Karpas-422 (cell line): ENCODE results near the gene SLCO4A1. TPM values are rescaled to one million over a fixed set of nuclear protein-coding genes. Genes with fewer than 3 reads are reported as not detected.

ENCODE experiments used
- DNase-seq: peaks from one replicate; pipeline ENCODE4 v3.0.0-alpha.2; 2015
- H2AFZ ChIP-seq: fragments of 200-600 bp; sonication (generic); 2 replicates; pipeline ENCODE4 v1.6.1; 2014; ENCODE audit warnings: antibody characterized with exemption, low read length, mixed read lengths
- H3K27ac ChIP-seq: fragments of 200-600 bp; sonication (generic); 2 replicates; pipeline ENCODE4 v1.5.1; 2014; ENCODE audit warnings: mild to moderate bottlenecking, low read length, moderate library complexity
- H3K27me3 ChIP-seq: fragments of 200-600 bp; sonication (generic); 2 replicates; pipeline ENCODE4 v1.6.1; 2014; ENCODE audit warnings: low read length, mixed read lengths
- H3K36me3 ChIP-seq: fragments of 200-600 bp; sonication (generic); 2 replicates; pipeline ENCODE4 v1.6.1; 2014; ENCODE audit warnings: low read length, mixed read lengths; ENCODE audit not compliant: insufficient read depth
- H3K4me1 ChIP-seq: fragments of 200-600 bp; sonication (generic); 2 replicates; pipeline ENCODE4 v1.6.1; 2014; ENCODE audit warnings: mild to moderate bottlenecking, low read length, mixed read lengths
- H3K4me2 ChIP-seq: fragments of 200-600 bp; sonication (generic); 2 replicates; pipeline ENCODE4 v1.6.1; 2014; ENCODE audit warnings: low read length, low read depth, mild to moderate bottlenecking; ENCODE audit not compliant: poor library complexity, severe bottlenecking
- H3K4me3 ChIP-seq: fragments of 200-600 bp; sonication (generic); 2 replicates; pipeline ENCODE4 v1.5.1; 2014; ENCODE audit warnings: mild to moderate bottlenecking, antibody characterized with exemption, low read length, mixed read lengths
- H3K79me2 ChIP-seq: fragments of 200-600 bp; sonication (generic); 2 replicates; pipeline ENCODE4 v1.6.1; 2014; ENCODE audit warnings: mild to moderate bottlenecking, low read length, mixed read lengths
- H3K9ac ChIP-seq: fragments of 200-600 bp; sonication (generic); 2 replicates; pipeline ENCODE4 v1.6.0; 2014; ENCODE audit warnings: low read length
- H3K9me2 ChIP-seq: fragments of 200-600 bp; sonication (generic), shearing (Covaris generic); replicated peaks from 2 replicates; pipeline ENCODE4 v1.6.0; 2014; ENCODE audit warnings: mild to moderate bottlenecking, low read length, moderate library complexity; ENCODE audit not compliant: insufficient read depth
- H3K9me3 ChIP-seq: fragments of 300-700, 200-600 bp; sonication (generic); 2 replicates; pipeline ENCODE4 v1.6.1; 2014; ENCODE audit warnings: low read length, mixed read lengths
- H4K20me1 ChIP-seq: fragments of 200-600 bp; sonication (generic); 2 replicates; pipeline ENCODE4 v1.6.1; 2014; ENCODE audit warnings: mild to moderate bottlenecking, antibody characterized with exemption, low read length, low read depth; ENCODE audit not compliant: insufficient read depth
- total RNA-seq: library from RNA; depleted of rRNA; stranded (reverse); fragments of >200 nt; shearing (Covaris generic); gene quantifications from 2 replicates; pipeline ENCODE4 v1.2.3, GENCODE V29; 2014; ENCODE audit warnings: low replicate concordance

Gene SLCO4A1
- total RNA-seq, 1 experiment from 2014 or later = not detected

GRCh38 chr20:62659488-62660239 is 17.4 kb downstream of the SLCO4A1 start:
- Histone ChIP-seq H4K20me1 (no peaks in the 10 kb centered on the region), H3K79me2 (no peaks in the 10 kb centered on the region), H3K4me3 (no peak overlapping the region), H3K4me2 (no peak overlapping the region), H3K27me3 (no peaks in the 10 kb centered on the region), H3K4me1 (no peaks in the 10 kb centered on the region), H3K9me2 (no peaks in the 10 kb centered on the region), H3K36me3 (no peaks in the 10 kb centered on the region), H3K9me3 (no peaks in the 10 kb centered on the region), H2AFZ (no peak overlapping the region), H3K27ac (no peak overlapping the region), H3K9ac (no peak overlapping the region)
- no peak for DNase-seq

- Histone ChIP-seq H3K9me3 (no peaks in the 10 kb centered on the region), H3K4me1 (no peaks in the 10 kb centered on the region), H3K79me2 (no peaks in the 10 kb centered on the region), H3K4me3 (no peak overlapping the region), H4K20me1 (no peaks in the 10 kb centered on the region), H3K27me3 (no peaks in the 10 kb centered on the region), H3K36me3 (no peaks in the 10 kb centered on the region), H3K27ac (no peak overlapping the region), H3K9me2 (no peaks in the 10 kb centered on the region), H3K9ac (no peak overlapping the region), H2AFZ (no peak overlapping the region), H3K4me2 (no peak overlapping the region)
- no peak for DNase-seq
These were observed 17.9 kb downstream of the SLCO4A1 start for GRCh38 chr20:62660240-62660615.

DNA sequence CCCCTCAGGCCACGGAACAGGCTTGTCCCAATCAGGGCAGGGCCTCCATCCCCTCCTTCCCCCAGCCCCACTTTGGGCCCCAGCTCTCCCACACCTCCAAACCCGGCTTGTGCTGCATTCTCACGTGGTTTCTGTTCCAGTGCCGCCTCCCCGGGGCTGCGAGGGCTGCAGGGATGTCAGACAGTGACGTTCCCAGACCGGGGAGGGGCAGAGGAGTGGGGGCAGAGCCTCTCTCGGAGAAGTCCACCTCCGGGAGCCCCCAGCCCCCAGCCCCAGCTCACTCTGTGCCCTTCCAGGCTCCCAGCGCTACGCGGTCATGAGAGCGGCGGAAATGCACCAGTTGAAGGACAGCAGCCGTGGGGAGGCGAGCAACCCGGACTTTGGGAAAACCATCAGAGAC is 18.5 kb downstream of the SLCO4A1 start:
- Histone ChIP-seq H3K79me2 (no peaks in the 10 kb centered on the region), H3K9ac (no peak overlapping the region), H3K9me3 (no peaks in the 10 kb centered on the region), H3K4me1 (no peaks in the 10 kb centered on the region), H3K36me3 (no peaks in the 10 kb centered on the region), H3K4me2 (no peak overlapping the region), H2AFZ (no peak overlapping the region), H3K4me3 (no peak overlapping the region), H4K20me1 (no peaks in the 10 kb centered on the region), H3K27me3 (no peaks in the 10 kb centered on the region), H3K27ac (no peak overlapping the region), H3K9me2 (no peaks in the 10 kb centered on the region)
- no peak for DNase-seq

- no peak overlapping the region for H3K4me2 ChIP-seq
- no peak for DNase-seq
- no peak overlapping the region for H3K4me3 ChIP-seq
- H2AFZ ChIP-seq = no peak overlapping the region
- H3K36me3 ChIP-seq = no peaks in the 10 kb centered on the region
- H3K27me3 ChIP-seq = no peaks in the 10 kb centered on the region
- no peak overlapping the region for H3K9ac ChIP-seq
- H3K9me3 ChIP-seq = no peaks in the 10 kb centered on the region
- H3K9me2 ChIP-seq = no peaks in the 10 kb centered on the region
- H4K20me1 ChIP-seq = no peaks in the 10 kb centered on the region
- H3K79me2 ChIP-seq = no peaks in the 10 kb centered on the region
- H3K27ac ChIP-seq = no peak overlapping the region
- no peaks in the 10 kb centered on the region for H3K4me1 ChIP-seq
These were observed 19.3 kb downstream of the SLCO4A1 start for GRCh38 chr20:62661647-62662046.

GRCh38 chr20:62662422-62662821 is 20.1 kb downstream of the SLCO4A1 start:
- Histone ChIP-seq H3K4me2 (no peak overlapping the region), H3K9ac (no peak overlapping the region), H3K4me1 (no peaks in the 10 kb centered on the region), H4K20me1 (no peaks in the 10 kb centered on the region), H3K27me3 (no peaks in the 10 kb centered on the region), H3K27ac (no peak overlapping the region), H2AFZ (no peak overlapping the region), H3K36me3 (no peaks in the 10 kb centered on the region), H3K79me2 (no peaks in the 10 kb centered on the region), H3K9me2 (no peaks in the 10 kb centered on the region), H3K9me3 (no peaks in the 10 kb centered on the region), H3K4me3 (no peak overlapping the region)
- DNase-seq = no peak

DNA sequence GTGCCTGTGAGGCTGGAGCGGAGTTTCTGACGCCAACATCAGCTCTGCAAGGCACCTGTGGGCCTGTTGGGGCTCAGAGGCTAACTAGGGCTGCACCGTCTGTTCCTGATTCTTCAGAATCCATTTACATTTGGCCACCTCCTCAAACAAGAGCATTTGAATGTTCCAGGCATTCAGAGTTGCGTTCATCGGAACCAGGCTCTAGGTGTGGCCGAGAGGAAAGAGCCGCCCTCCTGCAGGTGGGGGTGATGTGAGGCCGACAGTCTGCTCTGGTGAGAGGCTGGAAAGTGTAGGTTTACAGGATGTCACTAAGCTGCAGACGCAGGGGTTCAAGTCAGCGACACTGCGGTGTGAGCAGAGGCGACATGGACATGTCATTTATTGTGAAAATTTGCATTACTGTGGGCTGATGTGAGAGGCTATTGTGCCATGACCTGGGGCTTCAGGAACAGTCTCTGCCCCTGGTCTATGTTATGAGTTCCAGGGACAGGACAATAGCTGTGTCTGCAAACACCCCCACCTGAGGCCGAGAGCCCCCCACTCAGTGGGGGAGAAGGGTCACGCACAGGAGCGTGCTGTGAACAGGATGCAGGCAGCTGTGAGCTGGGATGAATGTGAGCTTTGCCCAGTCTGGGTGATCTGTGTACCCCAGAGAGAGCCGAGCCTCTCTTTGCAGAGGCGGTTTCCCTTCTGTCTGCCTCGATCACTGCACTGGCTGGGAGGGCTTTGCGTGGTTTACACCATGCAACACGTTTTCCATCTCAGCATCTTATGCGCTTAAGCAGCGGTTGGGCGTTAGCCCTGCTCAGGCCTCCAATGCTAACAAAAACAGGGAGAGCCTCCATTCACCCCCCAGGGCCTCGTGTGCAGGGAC is 21.1 kb downstream of the SLCO4A1 start:
- no peak overlapping the region for H3K27ac ChIP-seq
- H3K27me3 ChIP-seq = no peaks in the 10 kb centered on the region
- H3K9ac ChIP-seq = no peak overlapping the region
- no peaks in the 10 kb centered on the region for H4K20me1 ChIP-seq
- H3K9me3 ChIP-seq = no peaks in the 10 kb centered on the region
- no peaks in the 10 kb centered on the region for H3K36me3 ChIP-seq
- no peak overlapping the region for H3K4me3 ChIP-seq
- H2AFZ ChIP-seq = no peak overlapping the region
- no peaks in the 10 kb centered on the region for H3K9me2 ChIP-seq
- H3K79me2 ChIP-seq = no peaks in the 10 kb centered on the region
- no peaks in the 10 kb centered on the region for H3K4me1 ChIP-seq
- DNase-seq = no peak
- no peak overlapping the region for H3K4me2 ChIP-seq

- Histone ChIP-seq H3K9me3 (no peaks in the 10 kb centered on the region), H3K27ac (no peak overlapping the region), H3K9me2 (no peaks in the 10 kb centered on the region), H2AFZ (no peak overlapping the region), H3K79me2 (no peaks in the 10 kb centered on the region), H4K20me1 (no peaks in the 10 kb centered on the region), H3K4me1 (no peaks in the 10 kb centered on the region), H3K36me3 (no peaks in the 10 kb centered on the region), H3K9ac (no peak overlapping the region), H3K4me2 (no peak overlapping the region), H3K4me3 (no peak overlapping the region), H3K27me3 (no peaks in the 10 kb centered on the region)
- DNase-seq = no peak
These were observed 22.0 kb downstream of the SLCO4A1 start for GRCh38 chr20:62664019-62664971.
